Muscle of arm (tissue), 12 donors: Measurements from ENCODE around the gene CACNG5. TPM values are rescaled to one million over a fixed set of nuclear protein-coding genes. Genes with fewer than 3 reads are reported as not detected.

ENCODE experiments used
- DNase-seq: peaks from one replicate; pipeline ENCODE4 v3.0.0-alpha.2; 2013
- polyA plus RNA-seq, 12 donors: library from polyadenylated mRNA; unstranded; fragments of 120-200 nt; gene quantifications; one replicate each; pipeline ENCODE4 v1.2.1, GENCODE V29; 2013; ENCODE audit not compliant: insufficient read length in 12 of 12

The CACNG5 gene
- polyA plus RNA-seq, 12 donors, result 0.12 TPM; not detected in 11

- DNase-seq, result no peak
Observed at GRCh38 chr17:66822009-66822408, 12.9 kb upstream of the CACNG5 start.

GRCh38 chr17:66826856-66827255 lies 8.1 kb upstream of the CACNG5 start:
- DNase-seq, result no peak

GRCh38 chr17:66829386-66829864 lies 5.5 kb upstream of the CACNG5 start:
- DNase-seq, result peak; percentile 80

- DNase-seq, result no peak
Observed at GRCh38 chr17:66829883-66830282, 5.0 kb upstream of the CACNG5 start.

GRCh38 chr17:66830451-66830850 lies 4.5 kb upstream of the CACNG5 start:
- DNase-seq, result no peak

GRCh38 chr17:66831383-66832210 lies 3.3 kb upstream of the CACNG5 start:
- no peak for DNase-seq

GRCh38 chr17:66833201-66833600 lies 1.7 kb upstream of the CACNG5 start:
- no peak for DNase-seq

- DNase-seq, result no peak
Observed at GRCh38 chr17:66834426-66834918, 445 bp upstream of the CACNG5 start.

GRCh38 chr17:66835476-66835875 lies 559 bp downstream of the CACNG5 start:
- no peak for DNase-seq

GRCh38 chr17:66836063-66837005 lies 1.4 kb downstream of the CACNG5 start:
- no peak for DNase-seq

GRCh38 chr17:66837226-66837625 lies 2.3 kb downstream of the CACNG5 start:
- no peak for DNase-seq

GRCh38 chr17:66837885-66838665 lies 3.2 kb downstream of the CACNG5 start:
- DNase-seq, result no peak

GRCh38 chr17:66839616-66840015 lies 4.7 kb downstream of the CACNG5 start:
- DNase-seq, result no peak

- DNase-seq, result no peak
Observed at GRCh38 chr17:66840061-66840460, 5.1 kb downstream of the CACNG5 start.

GRCh38 chr17:66841328-66841727 lies 6.4 kb downstream of the CACNG5 start:
- no peak for DNase-seq

GRCh38 chr17:66841744-66842143 lies 6.8 kb downstream of the CACNG5 start:
- no peak for DNase-seq

GRCh38 chr17:66842505-66842904 lies 7.6 kb downstream of the CACNG5 start:
- no peak for DNase-seq

- no peak for DNase-seq
Observed at GRCh38 chr17:66842959-66843358, 8.0 kb downstream of the CACNG5 start.

GRCh38 chr17:66843627-66844026 lies 8.7 kb downstream of the CACNG5 start:
- DNase-seq, result no peak

GRCh38 chr17:66847704-66848103 lies 12.8 kb downstream of the CACNG5 start:
- DNase-seq, result no peak

- DNase-seq, result no peak
Observed at GRCh38 chr17:66848496-66848895, 13.6 kb downstream of the CACNG5 start.
